K562 (cell line): ENCODE results near the gene CATSPER4. TPM values are rescaled to one million over a fixed set of nuclear protein-coding genes. Genes with fewer than 3 reads are reported as not detected.

Experiments used
- ATAC-seq: fragments of 200-7000 bp; cut with Tn5 transposase; 3 replicates; pipeline ENCODE4 v1.9.1; 2020; ENCODE audit warnings: moderate library complexity
- BruUV-seq: library from RNA; stranded (reverse); fragments of 400-500 nt; replicated peaks from 2 replicates; lab custom pipeline; 2021; lab: Mats Ljungman, UMichigan
- CTCF ChIA-PET: fragments of 300-600 bp; formaldehyde crosslinking; extraction: SDS; loops from one replicate; lab custom pipeline; 2021; ENCODE audit warnings: low intra/inter-chr PET ratio; lab: Yijun Ruan, JAX
- POLR2A ChIA-PET: fragments of 300-600, 350-650 bp; sonication (Branson Sonifier 250); formaldehyde crosslinking; extraction: SDS; loops from one replicate; lab custom pipeline; 2021; ENCODE audit warnings: antibody characterized with exemption, inconsistent platforms; lab: Yijun Ruan, JAX
- DNase-seq, 4 experiments: peaks; one replicate each; pipeline versions ENCODE4 v3.0.0 to v3.0.0-alpha.2; 2011 to 2018; ENCODE audit warnings: low spot score in 3 of 4, mixed read lengths in 3 of 4; ENCODE audit errors: extremely low read depth in 1 of 4
- FAIRE-seq: peaks from 2 replicates; lab custom pipeline; 2011; peaks lifted over from hg19 to GRCh38; lab: Jason Lieb, UNC
- H2AFZ ChIP-seq: 2 replicates; pipeline ENCODE4 v1.6.0; 2011; ENCODE audit warnings: low read depth, low read length, control low read depth, inconsistent platforms
- H3K27ac ChIP-seq: fragments of 200-600 bp; 3 replicates; pipeline ENCODE4 v1.8.0; 2011; ENCODE audit warnings: low read depth, mild to moderate bottlenecking, control low read depth, inconsistent platforms, low read length, moderate library complexity, mixed read lengths; ENCODE audit errors: extremely low read depth
- H3K27me3 ChIP-seq, 2 experiments: fragments of 300-600 bp in 1 of 2; 2 replicates in 1 of 2; 3 replicates in 1 of 2; pipeline versions ENCODE4 v1.6.0 to v1.8.0; 2011; ENCODE audit warnings: inconsistent platforms in 2 of 2, low read length in 2 of 2, mild to moderate bottlenecking in 1 of 2, mixed read lengths in 1 of 2, moderate library complexity in 1 of 2; ENCODE audit not compliant: control insufficient read depth in 2 of 2, insufficient read depth in 2 of 2
- H3K36me3 ChIP-seq: fragments of 300-600 bp; 3 replicates; pipeline ENCODE4 v1.8.0; 2011; ENCODE audit warnings: mild to moderate bottlenecking, low read length, inconsistent platforms; ENCODE audit not compliant: control insufficient read depth, insufficient read depth
- H3K4me1 ChIP-seq, 2 experiments: fragments of 200-600 bp in 1 of 2; replicated peaks in 1 of 2; 2 replicates in 1 of 2; 3 replicates in 1 of 2; pipeline versions ENCODE4 v1.5.1 to v1.8.0; 2011; ENCODE audit warnings: inconsistent platforms in 2 of 2, low read length in 2 of 2, mild to moderate bottlenecking in 1 of 2, mixed read lengths in 1 of 2, moderate library complexity in 1 of 2; ENCODE audit not compliant: control insufficient read depth in 2 of 2, insufficient read depth in 2 of 2
- H3K4me2 ChIP-seq: 2 replicates; pipeline ENCODE4 v1.6.1; 2011; ENCODE audit warnings: low read length, control low read depth, inconsistent platforms, mixed read lengths; ENCODE audit not compliant: insufficient read depth
- H3K4me3 ChIP-seq: fragments of 200-600 bp; sonication (generic), shearing (Covaris generic); 2 replicates; pipeline ENCODE4 v1.5.1; 2016; ENCODE audit warnings: control low read depth, inconsistent platforms
- H3K79me2 ChIP-seq: fragments of 200-600 bp; 3 replicates; pipeline ENCODE4 v1.8.0; 2011; ENCODE audit warnings: low read length, inconsistent platforms; ENCODE audit not compliant: control insufficient read depth, insufficient read depth
- H3K9ac ChIP-seq, 2 experiments: 2 replicates each; pipeline versions ENCODE4 v1.6.0 to v1.6.1; 2011; ENCODE audit warnings: low read depth in 2 of 2, low read length in 2 of 2, control low read depth in 1 of 2, inconsistent platforms in 1 of 2, mild to moderate bottlenecking in 1 of 2, mixed read lengths in 1 of 2; ENCODE audit not compliant: insufficient read depth in 1 of 2
- H3K9me1 ChIP-seq: one replicate; pipeline ENCODE4 v1.6.0; 2011; ENCODE audit warnings: inconsistent platforms, mild to moderate bottlenecking, low read length, moderate library complexity; ENCODE audit not compliant: control insufficient read depth, insufficient read depth
- H3K9me3 ChIP-seq: replicated peaks from 2 replicates; pipeline ENCODE4 v1.5.1; 2011; ENCODE audit warnings: low read depth, low read length, inconsistent platforms; ENCODE audit not compliant: control insufficient read depth, insufficient read depth
- H4K20me1 ChIP-seq: replicated peaks from 2 replicates; pipeline ENCODE4 v1.6.1; 2011; ENCODE audit warnings: low read length, inconsistent platforms, mixed read lengths; ENCODE audit not compliant: control insufficient read depth, insufficient read depth
- E2F8 ChIP-seq: fragments of 450-650 bp; IDR thresholded peaks from 2 replicates; pipeline ENCODE4 v1.7.1; 2018; ENCODE audit warnings: mild to moderate bottlenecking, low read depth; ENCODE audit not compliant: partially characterized antibody
- RERE ChIP-seq: sonication (generic); formaldehyde crosslinking; IDR thresholded peaks from 2 replicates; pipeline ENCODE4 v1.8.0; 2023; ENCODE audit warnings: missing genetic modification reagents, mild to moderate bottlenecking, borderline replicate concordance
- SMARCA5 ChIP-seq: fragments of 450-650 bp; IDR thresholded peaks from 2 replicates; pipeline ENCODE4 v1.6.1; 2016
- TCF7L2 ChIP-seq: fragments of 150-350 bp; IDR thresholded peaks from 2 replicates; pipeline ENCODE4 v1.6.1; 2016; ENCODE audit warnings: low read depth, mild to moderate bottlenecking, low read length, moderate library complexity
- ZBTB7A ChIP-seq: IDR thresholded peaks from 2 replicates; pipeline ENCODE4 v1.6.1; 2011; ENCODE audit warnings: low read depth, mild to moderate bottlenecking, low read length, moderate library complexity, borderline replicate concordance; ENCODE audit not compliant: control insufficient read depth
- ZFP91 ChIP-seq: sonication (generic); formaldehyde crosslinking; IDR thresholded peaks from 2 replicates; pipeline ENCODE4 v1.8.0; 2022; ENCODE audit warnings: mild to moderate bottlenecking, missing genetic modification reagents
- ZNF324 ChIP-seq: fragments of 250-450 bp; sonication (Bioruptor Pico); IDR thresholded peaks from 2 replicates; pipeline ENCODE4 v1.4.0; 2020; ENCODE audit warnings: mild to moderate bottlenecking
- WGBS: fragments of 100-300 bp; shearing (Covaris generic); methylation state at CpG from one replicate; pipeline ENCODE4 v1.1.6; 2016; ENCODE audit warnings: low coverage, mixed read lengths; ENCODE audit not compliant: insufficient coverage; ENCODE audit errors: missing lambda C conversion rate; 5-methylcytosine and 5-hydroxymethylcytosine counted together
- in situ Hi-C: fragments of 300-500 bp; cut with MboI; formaldehyde crosslinking; loops from 4 replicates; pipeline ENCODE4 v1.15.0; 2018; ENCODE audit warnings: inconsistent platforms, mixed read lengths
- intact Hi-C: fragments of 100-400 bp; cut with micrococcal nuclease; formaldehyde crosslinking; loops from 2 replicates; pipeline ENCODE4 v1.14.2; 2022
- polyA plus RNA-seq, 8 experiments: library from polyadenylated mRNA; depleted of rRNA in 4 of 8; stranded (reverse) in 5 of 8; unstranded in 3 of 8; fragments of >200 nt; fragmentation: Nextera tagmentation in 2 of 8; fragmentation: Illumina TruSeq in 1 of 8; extraction: Ambion mirVana in 2 of 8; extraction: Trizol in 1 of 8; gene quantifications; 2 replicates each; pipeline versions ENCODE4 v1.2.1 to v1.2.3, GENCODE V29; 2011 to 2014; ENCODE audit warnings: inconsistent platforms in 1 of 8, missing spikeins in 1 of 8
- total RNA-seq, 7 experiments: library from RNA; depleted of rRNA in 6 of 7; stranded (reverse); fragments of >200 nt in 6 of 7; fragmentation: Illumina TruSeq in 2 of 7; extraction: Trizol in 2 of 7; gene quantifications; 2 replicates each; pipeline versions ENCODE4 v1.2.1 to v1.2.3, GENCODE V29; 2011 to 2021; ENCODE audit warnings: low replicate concordance in 1 of 7

CATSPER4 gene
- total and polyA plus RNA-seq, 9 of the 15 experiments (the other 6 are each of a cell fraction or from before 2014, with no cell fraction given): 0.04 to 0.13 TPM; not detected in 7

GRCh38 chr1:26156285-26157038, 33.9 kb upstream of the CATSPER4 start (continued):
- TF ChIP-seq ZBTB7A (0 out of 2 replicates have a peak, but pooled peaks have one; percentile 19), SMARCA5 (no peak), ZFP91 (CRISPR knock-in tag) (0 out of 2 replicates have a peak, but pooled peaks have one; percentile 23)

GRCh38 chr1:26158271-26158907, 32.0 kb upstream of the CATSPER4 start:
- no peak overlapping the region for H3K27ac ChIP-seq
- ATAC-seq (no peak), DNase-seq (peak in 1 of 4 experiments; percentile 13), FAIRE-seq (no peak)
- no peaks in the 10 kb centered on the region for H3K9me1 ChIP-seq
- no peak overlapping the region for H3K4me3 ChIP-seq
- ChIA-PET POLR2A (interaction anchor here (0.6 to 1.9 kb wide), 6 partner anchors 12 to 376 kb away, joined by 3 to 8 read pairs (median 6); partner anchors contain the start of genes ZNF593 and ZNF593OS), CTCF (no interaction called here)
- H3K79me2 ChIP-seq: no peaks in the 10 kb centered on the region; the same call in 2 of the 3 replicates
- no peaks in the 10 kb centered on the region for H3K27me3 ChIP-seq
- peaks cover 25 to 58% of the 10 kb centered on the region in 2 experiments for H3K4me1 ChIP-seq
- in situ Hi-C loops: no loop called here
- BruUV-seq: no TSS peak
- H2AFZ ChIP-seq: no peak overlapping the region
- intact Hi-C loops: no loop called here
- H3K9ac ChIP-seq: peak overlapping the region in 1 of 2 experiments; percentile 3; a peak in 1 of 4 replicates
- H3K9me3 ChIP-seq: no peaks in the 10 kb centered on the region
- WGBS: 76% methylated on average over 5 of the region's 5 CpGs
- no peaks in the 10 kb centered on the region for H3K36me3 ChIP-seq
- H4K20me1 ChIP-seq: no peaks in the 10 kb centered on the region
- H3K4me2 ChIP-seq: no peak overlapping the region
- TF ChIP-seq RERE (CRISPR knock-in tag): no peak
- TF ChIP-seq ZNF324 (CRISPR knock-in tag): no peak
- TF ChIP-seq E2F8: no peak
- no peak for TF ChIP-seq TCF7L2
